Endothelial cell (in vitro differentiated cells): ENCODE results near the gene GUCY2C. TPM values are rescaled to one million over a fixed set of nuclear protein-coding genes. Genes with fewer than 3 reads are reported as not detected.

Experiments
- DNase-seq: peaks from one replicate; pipeline ENCODE4 v3.0.0; 2021; ENCODE audit warnings: low spot score
- H3K27ac Mint-ChIP-seq: one replicate; pipeline ENCODE4 v1.8.0; 2021; ENCODE audit warnings: mixed read lengths, inconsistent platforms; ENCODE audit not compliant: unreplicated experiment
- H3K27me3 Mint-ChIP-seq: one replicate; pipeline ENCODE4 v1.8.0; 2021; ENCODE audit warnings: mild to moderate bottlenecking, moderate library complexity, mixed read lengths, inconsistent platforms; ENCODE audit not compliant: unreplicated experiment
- H3K36me3 Mint-ChIP-seq: one replicate; pipeline ENCODE4 v1.8.0; 2021; ENCODE audit warnings: mild to moderate bottlenecking, low read depth, mixed read lengths, inconsistent platforms; ENCODE audit not compliant: unreplicated experiment
- H3K4me1 Mint-ChIP-seq: one replicate; pipeline ENCODE4 v1.8.0; 2021; ENCODE audit warnings: mild to moderate bottlenecking, mixed read lengths, inconsistent platforms; ENCODE audit not compliant: unreplicated experiment
- H3K4me3 Mint-ChIP-seq: one replicate; pipeline ENCODE4 v1.8.0; 2021; ENCODE audit warnings: mild to moderate bottlenecking, mixed read lengths, inconsistent platforms; ENCODE audit not compliant: unreplicated experiment
- H3K9me3 Mint-ChIP-seq: one replicate; pipeline ENCODE4 v1.8.0; 2021; ENCODE audit warnings: mixed read lengths, inconsistent platforms; ENCODE audit not compliant: unreplicated experiment
- total RNA-seq: library from RNA; stranded (reverse); fragmentation: NEBNext Ultra II Directional; extraction: Animal tissue kit (Norgen Biotek cat#: 25700); gene quantifications from one replicate; pipeline ENCODE4 v1.2.1, GENCODE V29; 2021; ENCODE audit not compliant: unreplicated experiment
- TF ChIP-seq, protein P1 (sequence below): fragments of 200-600 bp; sonication (generic); IDR thresholded peaks from one replicate; pipeline ENCODE4 v1.5.0; 2021; ENCODE audit warnings: antibody characterized with exemption; ENCODE audit not compliant: unreplicated experiment

Gene GUCY2C
- total RNA-seq, 1 donor from 2014 or later, result 0.36 TPM

- Mint-ChIP-seq H3K4me1 (no peaks in the 10 kb centered on the region), H3K4me3 (no peak overlapping the region), H3K27ac (no peak overlapping the region), H3K27me3 (no peaks in the 10 kb centered on the region), H3K9me3 (no peaks in the 10 kb centered on the region), H3K36me3 (no peaks in the 10 kb centered on the region)
- DNase-seq, result no peak
- TF ChIP-seq, protein P1, sequence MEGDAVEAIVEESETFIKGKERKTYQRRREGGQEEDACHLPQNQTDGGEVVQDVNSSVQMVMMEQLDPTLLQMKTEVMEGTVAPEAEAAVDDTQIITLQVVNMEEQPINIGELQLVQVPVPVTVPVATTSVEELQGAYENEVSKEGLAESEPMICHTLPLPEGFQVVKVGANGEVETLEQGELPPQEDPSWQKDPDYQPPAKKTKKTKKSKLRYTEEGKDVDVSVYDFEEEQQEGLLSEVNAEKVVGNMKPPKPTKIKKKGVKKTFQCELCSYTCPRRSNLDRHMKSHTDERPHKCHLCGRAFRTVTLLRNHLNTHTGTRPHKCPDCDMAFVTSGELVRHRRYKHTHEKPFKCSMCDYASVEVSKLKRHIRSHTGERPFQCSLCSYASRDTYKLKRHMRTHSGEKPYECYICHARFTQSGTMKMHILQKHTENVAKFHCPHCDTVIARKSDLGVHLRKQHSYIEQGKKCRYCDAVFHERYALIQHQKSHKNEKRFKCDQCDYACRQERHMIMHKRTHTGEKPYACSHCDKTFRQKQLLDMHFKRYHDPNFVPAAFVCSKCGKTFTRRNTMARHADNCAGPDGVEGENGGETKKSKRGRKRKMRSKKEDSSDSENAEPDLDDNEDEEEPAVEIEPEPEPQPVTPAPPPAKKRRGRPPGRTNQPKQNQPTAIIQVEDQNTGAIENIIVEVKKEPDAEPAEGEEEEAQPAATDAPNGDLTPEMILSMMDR, result no peak
Observed at GRCh38 chr12:14731821-14732220, 35.4 kb upstream of the GUCY2C start.

DNA sequence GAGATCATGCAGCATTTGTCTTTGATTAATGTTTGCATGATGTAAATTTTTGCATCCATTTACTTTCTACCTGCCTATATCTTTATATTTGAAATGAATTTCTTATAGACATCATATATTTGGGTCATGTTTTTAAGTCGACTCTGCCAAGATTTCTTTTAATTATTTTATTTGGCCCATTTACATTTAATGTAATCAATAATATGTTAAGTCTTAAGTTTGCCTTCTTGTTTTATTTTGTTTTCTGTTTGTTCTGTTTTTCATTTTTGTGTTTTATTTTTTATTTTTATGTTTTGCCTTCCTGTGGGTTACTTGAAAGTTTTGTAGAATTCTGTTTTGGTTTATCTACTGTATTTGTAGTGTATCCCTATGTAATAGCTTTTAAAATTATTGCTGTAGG lies 33.2 kb upstream of the GUCY2C start:
- no peak for DNase-seq
- Mint-ChIP-seq H3K4me1 (no peaks in the 10 kb centered on the region), H3K9me3 (no peaks in the 10 kb centered on the region), H3K36me3 (no peaks in the 10 kb centered on the region), H3K27ac (no peak overlapping the region), H3K27me3 (no peaks in the 10 kb centered on the region), H3K4me3 (no peak overlapping the region)
- TF ChIP-seq, protein P1, result no peak

DNA sequence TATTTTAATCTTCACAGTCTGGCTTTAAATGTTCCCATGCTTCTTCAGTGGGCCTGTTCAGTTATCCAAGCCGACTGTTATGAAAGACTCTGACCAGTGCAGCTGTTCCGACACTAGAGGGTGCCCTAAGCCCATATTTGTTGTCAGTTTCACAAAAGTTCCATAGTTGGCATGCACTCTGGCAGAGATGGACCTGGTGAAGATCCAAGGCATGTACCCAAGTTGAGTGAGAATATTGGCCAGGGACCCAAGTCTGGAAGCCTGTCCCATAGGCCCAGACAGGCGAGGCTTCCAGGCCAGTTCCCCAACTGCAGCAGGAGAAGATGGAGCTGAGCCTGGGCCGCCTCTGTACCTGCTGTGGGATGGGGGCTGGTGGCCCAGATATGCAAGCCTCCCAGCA lies 27.4 kb upstream of the GUCY2C start:
- Mint-ChIP-seq H3K4me1 (no peaks in the 10 kb centered on the region), H3K4me3 (no peak overlapping the region), H3K36me3 (no peaks in the 10 kb centered on the region), H3K27me3 (no peaks in the 10 kb centered on the region), H3K27ac (no peak overlapping the region), H3K9me3 (no peaks in the 10 kb centered on the region)
- TF ChIP-seq, protein P1, result peak; percentile 60
- DNase-seq, result peak; percentile 64

- no peaks in the 10 kb centered on the region for H3K4me1 Mint-ChIP-seq
Observed at GRCh38 chr12:14716848-14717444, 20.5 kb upstream of the GUCY2C start.

DNA sequence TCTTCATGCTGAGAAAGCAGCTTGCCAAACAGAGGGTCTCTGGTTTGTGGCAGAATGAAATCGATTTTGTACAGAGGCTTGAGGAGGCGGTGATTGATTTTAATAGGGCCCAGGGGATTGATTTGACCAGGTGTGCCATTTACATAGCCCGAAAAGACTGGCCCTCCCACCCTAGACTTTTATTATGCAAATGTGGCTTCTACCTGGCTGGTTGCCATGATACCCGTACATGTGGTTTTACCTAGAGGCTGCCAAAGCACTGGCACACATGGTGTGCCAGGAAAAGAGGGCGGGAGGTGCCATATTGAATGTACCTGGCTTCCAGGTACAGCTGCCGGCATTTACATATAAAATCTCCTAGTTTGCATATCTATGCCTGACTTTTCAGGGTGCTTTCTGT lies 18.0 kb upstream of the GUCY2C start:
- Mint-ChIP-seq H3K27me3 (no peaks in the 10 kb centered on the region), H3K4me1 (peaks cover 17% of the 10 kb centered on the region), H3K4me3 (no peak overlapping the region), H3K9me3 (no peaks in the 10 kb centered on the region), H3K27ac (no peak overlapping the region), H3K36me3 (no peaks in the 10 kb centered on the region)
- TF ChIP-seq, protein P1, result no peak
- DNase-seq, result no peak

More at GRCh38 chr12:14716848-14717444, 20.5 kb upstream of the GUCY2C start:
- H3K27ac Mint-ChIP-seq, result no peak overlapping the region
- H3K27me3 Mint-ChIP-seq, result no peaks in the 10 kb centered on the region
- H3K9me3 Mint-ChIP-seq, result no peaks in the 10 kb centered on the region
- TF ChIP-seq, protein P1, result peak; percentile 55
- H3K4me3 Mint-ChIP-seq, result no peak overlapping the region
- no peaks in the 10 kb centered on the region for H3K36me3 Mint-ChIP-seq
- peak; percentile 55 for DNase-seq
